H1 (cell line): ENCODE measurements around the gene P2RX6. TPM values are rescaled to one million over a fixed set of nuclear protein-coding genes. Genes with fewer than 3 reads are reported as not detected.

ENCODE experiments used
- CTCF ChIA-PET: fragments of 300-600 bp; sonication (Branson Sonifier 250); formaldehyde crosslinking; loops from one replicate; lab custom pipeline; 2021; ENCODE audit not compliant: partially characterized antibody; lab: Charles Lee
- POLR2A ChIA-PET: fragments of 300-600 bp; sonication (Branson Sonifier 250); formaldehyde crosslinking; loops from one replicate; lab custom pipeline; 2021; ENCODE audit warnings: inconsistent platforms; ENCODE audit not compliant: partially characterized antibody; lab: Charles Lee
- DNase-seq, 2 experiments: peaks; one replicate each; pipeline versions ENCODE4 v3.0.0 to v3.0.0-alpha.2; 2010 to 2022; ENCODE audit warnings: low spot score in 2 of 2, low read depth in 1 of 2, mixed read lengths in 1 of 2
- FAIRE-seq: peaks from 2 replicates; lab custom pipeline; 2011; peaks lifted over from hg19 to GRCh38; lab: Jason Lieb, UNC
- H2AFZ ChIP-seq: 2 replicates; pipeline ENCODE4 v1.8.1; 2012; ENCODE audit warnings: low read length, inconsistent platforms
- H2AK5ac ChIP-seq: 2 replicates; pipeline ENCODE4 v1.6.1; 2013; ENCODE audit warnings: low read depth, low read length
- H2BK120ac ChIP-seq: replicated peaks from 2 replicates; pipeline ENCODE3; 2013; ENCODE audit warnings: low read depth, low read length, inconsistent platforms
- H2BK12ac ChIP-seq: 2 replicates; pipeline ENCODE4 v1.6.1; 2013; ENCODE audit warnings: low read depth, low read length
- H2BK15ac ChIP-seq: 2 replicates; pipeline ENCODE4 v1.6.1; 2013; ENCODE audit warnings: low read length
- H2BK20ac ChIP-seq: 2 replicates; pipeline ENCODE4 v1.6.1; 2013; ENCODE audit warnings: low read length
- H2BK5ac ChIP-seq: 2 replicates; pipeline ENCODE4 v1.6.1; 2013; ENCODE audit warnings: low read depth, low read length
- H3K14ac ChIP-seq: 2 replicates; pipeline ENCODE4 v1.6.1; 2013; ENCODE audit warnings: inconsistent platforms; ENCODE audit not compliant: insufficient read length
- H3K18ac ChIP-seq: 2 replicates; pipeline ENCODE4 v1.6.1; 2013; ENCODE audit warnings: low read length; ENCODE audit errors: extremely low read depth
- H3K23ac ChIP-seq: 2 replicates; pipeline ENCODE4 v1.6.1; 2013; ENCODE audit warnings: inconsistent platforms; ENCODE audit not compliant: insufficient read length
- H3K23me2 ChIP-seq: 2 replicates; pipeline ENCODE4 v1.6.1; 2013; ENCODE audit warnings: low read depth, low read length
- H3K27ac ChIP-seq: 2 replicates; pipeline ENCODE4 v1.6.1; 2011; ENCODE audit warnings: low read depth, low read length, inconsistent platforms
- H3K27me3 ChIP-seq, 4 experiments: replicated peaks in 1 of 4; 1 replicate in 1 of 4; 2 replicates in 3 of 4; pipeline versions ENCODE4 v1.6.1 to v1.8.1; 2011 to 2013; ENCODE audit warnings: low read length in 3 of 4, mild to moderate bottlenecking in 3 of 4, inconsistent platforms in 2 of 4, mixed read lengths in 2 of 4, moderate library complexity in 1 of 4; ENCODE audit not compliant: control insufficient read depth in 3 of 4, insufficient read depth in 3 of 4; ENCODE audit errors: extremely low read depth in 1 of 4
- H3K36me3 ChIP-seq, 4 experiments: 2 replicates each; pipeline versions ENCODE4 v1.6.1 to v1.8.1; 2011 to 2013; ENCODE audit warnings: mild to moderate bottlenecking in 4 of 4, low read length in 3 of 4, moderate library complexity in 2 of 4, control low read depth in 1 of 4, inconsistent platforms in 1 of 4; ENCODE audit not compliant: insufficient read depth in 4 of 4, control insufficient read depth in 2 of 4
- H3K4ac ChIP-seq: replicated peaks from 2 replicates; pipeline ENCODE3; 2013; ENCODE audit warnings: low read length, low read depth, mixed read lengths, inconsistent platforms; ENCODE audit not compliant: insufficient read length
- H3K4me1 ChIP-seq, 4 experiments: replicated peaks in 1 of 4; 1 replicate in 1 of 4; 2 replicates in 3 of 4; pipeline versions ENCODE4 v1.6.1 to v1.8.1; 2011 to 2013; ENCODE audit warnings: low read length in 3 of 4, inconsistent platforms in 2 of 4, mixed read lengths in 1 of 4; ENCODE audit not compliant: insufficient read depth in 4 of 4, control insufficient read depth in 3 of 4
- H3K4me2 ChIP-seq, 2 experiments: 2 replicates each; pipeline versions ENCODE4 v1.6.1 to v1.8.1; 2011 to 2013; ENCODE audit warnings: low read depth in 2 of 2, low read length in 2 of 2, control low read depth in 1 of 2, inconsistent platforms in 1 of 2, mild to moderate bottlenecking in 1 of 2; ENCODE audit not compliant: insufficient read depth in 1 of 2
- H3K4me3 ChIP-seq, 4 experiments: fragments of 200-600, 300-600 bp in 1 of 4; sonication (generic), shearing (Covaris generic), sonication (Bioruptor Twin) in 1 of 4; 2 replicates each; pipeline versions ENCODE4 v1.5.1 to v1.8.1; 2011 to 2016; ENCODE audit warnings: low read length in 4 of 4, low read depth in 3 of 4, control low read depth in 2 of 4, inconsistent platforms in 2 of 4, mild to moderate bottlenecking in 2 of 4, mixed read lengths in 1 of 4, moderate library complexity in 1 of 4; ENCODE audit not compliant: insufficient read depth in 2 of 4; ENCODE audit errors: extremely low read depth in 1 of 4
- H3K56ac ChIP-seq: replicated peaks from 2 replicates; pipeline ENCODE3; 2013; ENCODE audit warnings: low read depth, mild to moderate bottlenecking, mixed read lengths, low read length, inconsistent platforms; ENCODE audit not compliant: insufficient read length
- H3K79me1 ChIP-seq: 2 replicates; pipeline ENCODE4 v1.6.1; 2013; ENCODE audit warnings: low read depth, low read length, control low read depth
- H3K79me2 ChIP-seq, 2 experiments: 2 replicates each; pipeline versions ENCODE4 v1.6.1 to v1.8.1; 2012 to 2013; ENCODE audit warnings: low read length in 2 of 2, mild to moderate bottlenecking in 2 of 2, inconsistent platforms in 1 of 2; ENCODE audit not compliant: insufficient read depth in 2 of 2, control insufficient read depth in 1 of 2
- H3K9ac ChIP-seq, 4 experiments: replicated peaks in 1 of 4; 1 replicate in 1 of 4; 2 replicates in 3 of 4; pipeline versions ENCODE4 v1.6.1 to v1.8.1; 2011 to 2013; ENCODE audit warnings: low read depth in 3 of 4, low read length in 3 of 4, control low read depth in 2 of 4, mild to moderate bottlenecking in 2 of 4, moderate library complexity in 2 of 4, inconsistent platforms in 1 of 4; ENCODE audit errors: extremely low read depth in 1 of 4
- H3K9me3 ChIP-seq, 2 experiments: 2 replicates each; pipeline versions ENCODE4 v1.6.1 to v1.8.1; 2012 to 2013; ENCODE audit warnings: mild to moderate bottlenecking in 2 of 2, moderate library complexity in 2 of 2, control low read depth in 1 of 2, inconsistent platforms in 1 of 2, low read depth in 1 of 2, low read length in 1 of 2, mixed read lengths in 1 of 2; ENCODE audit not compliant: insufficient read depth in 2 of 2
- H4K20me1 ChIP-seq, 2 experiments: replicated peaks in 1 of 2; 2 replicates each; pipeline versions ENCODE3 to v1.8.1; 2011 to 2013; ENCODE audit warnings: inconsistent platforms in 2 of 2, low read length in 2 of 2, mild to moderate bottlenecking in 1 of 2; ENCODE audit not compliant: insufficient read depth in 2 of 2, control insufficient read depth in 1 of 2
- H4K5ac ChIP-seq: 2 replicates; pipeline ENCODE4 v1.6.1; 2013; ENCODE audit warnings: low read length, low read depth, mixed read lengths, inconsistent platforms; ENCODE audit not compliant: insufficient read length
- H4K8ac ChIP-seq: 2 replicates; pipeline ENCODE4 v1.8.0; 2013; ENCODE audit warnings: mild to moderate bottlenecking, moderate library complexity, low read length, inconsistent platforms; ENCODE audit not compliant: insufficient read depth; ENCODE audit errors: extremely low read depth
- H4K91ac ChIP-seq: replicated peaks from 2 replicates; pipeline ENCODE3; 2013; ENCODE audit warnings: low read length, mixed read lengths, inconsistent platforms; ENCODE audit not compliant: insufficient read length
- TBP ChIP-seq: IDR thresholded peaks from 2 replicates; pipeline ENCODE4 v1.6.1; 2011; ENCODE audit warnings: low read depth, low read length, improper control_type of control experiment
- WGBS, 2 experiments: shearing (Covaris generic) in 1 of 2; methylation state at CpG; one replicate each; pipeline versions ENCODE4 v1.1.6 to v1.1.7; 2013 to 2015; ENCODE audit warnings: low lambda C conversion rate in 2 of 2, mixed read lengths in 2 of 2, inconsistent platforms in 1 of 2, low coverage in 1 of 2, missing lambda C conversion rate in 1 of 2; ENCODE audit not compliant: insufficient replicate concordance in 2 of 2, insufficient coverage in 1 of 2, insufficient read length in 1 of 2; ENCODE audit errors: extremely low coverage in 1 of 2, missing lambda C conversion rate in 1 of 2; 5-methylcytosine and 5-hydroxymethylcytosine counted together
- polyA plus RNA-seq, 7 experiments: library from polyadenylated mRNA; depleted of rRNA in 3 of 7; stranded (reverse) in 5 of 7; unstranded in 2 of 7; fragments of >200 nt in 5 of 7; fragments of 200-250 nt in 2 of 7; gene quantifications; 1 replicate in 5 of 7; 2 replicates in 1 of 7; 4 replicates in 1 of 7; pipeline versions ENCODE4 v1.2.1 to v1.2.3, GENCODE V29; 2011 to 2013; ENCODE audit warnings: missing spikeins in 2 of 7, mixed read lengths in 2 of 7
- total RNA-seq: library from RNA; stranded (reverse); fragmentation: NEBNext Ultra II Directional; extraction: Animal tissue kit (Norgen Biotek cat#: 25700); gene quantifications from 2 replicates; pipeline ENCODE4 v1.2.1, GENCODE V29; 2021

The P2RX6 gene
- total and polyA plus RNA-seq, 2 of the 8 experiments (the other 6 are each of a cell fraction or from before 2014, with no cell fraction given), result 0.09 TPM; not detected in 1

DNA sequence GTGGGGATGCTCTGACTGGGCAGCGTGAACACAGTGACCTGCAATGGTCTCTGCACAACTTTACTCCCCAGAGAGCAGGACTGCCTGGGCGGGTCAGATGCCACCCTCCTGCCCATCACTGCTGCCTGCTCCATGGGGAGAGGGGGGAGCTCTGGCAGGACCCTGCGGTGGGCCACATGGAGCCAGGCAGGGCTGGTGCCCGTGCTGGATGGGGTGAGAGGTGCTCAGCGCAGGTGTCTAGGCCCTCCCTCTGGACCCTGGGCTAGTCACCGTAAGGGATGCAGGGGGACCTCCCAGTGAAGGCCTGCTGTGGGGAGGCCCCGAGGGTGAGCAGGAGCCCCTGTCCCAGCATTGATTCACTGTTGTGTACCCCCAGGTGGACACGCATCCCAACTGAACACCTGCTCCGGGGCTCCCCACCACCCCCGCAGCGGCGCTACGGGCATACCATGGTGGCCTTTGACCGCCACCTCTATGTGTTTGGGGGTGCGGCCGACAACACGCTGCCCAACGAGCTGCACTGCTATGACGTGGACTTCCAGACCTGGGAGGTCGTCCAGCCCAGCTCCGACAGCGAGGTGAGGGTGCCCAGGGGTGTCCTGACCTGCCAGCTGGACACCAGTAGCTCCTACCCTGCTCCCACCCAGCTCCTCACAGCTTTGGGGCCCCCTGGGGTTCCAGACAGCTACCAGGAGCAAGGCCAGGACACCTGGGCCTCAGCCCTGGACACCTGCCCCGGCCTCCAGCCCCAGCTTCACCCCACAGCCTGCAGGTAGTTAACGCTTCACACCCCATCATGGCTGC lies 23.5 kb upstream of the P2RX6 start:
- POLR2A ChIA-PET, result interaction anchor here (1.4 to 3.5 kb wide), 4 partner anchors 8 to 18 kb away, joined by 5 to 17 read pairs (median 5); partner anchors contain the start of gene LZTR1
- FAIRE-seq, result no peak

More for the DNA sequence above, 23.5 kb upstream of the P2RX6 start:
- H3K79me1 ChIP-seq, result no peaks in the 10 kb centered on the region
- H3K9ac ChIP-seq, result no peak overlapping the region
- no peak overlapping the region for H3K14ac ChIP-seq
- H3K56ac ChIP-seq, result no peak overlapping the region
- no peak overlapping the region for H3K23ac ChIP-seq
- no peak overlapping the region for H4K8ac ChIP-seq
- H3K79me2 ChIP-seq, result no peaks in the 10 kb centered on the region
- no peak overlapping the region for H4K5ac ChIP-seq
- H4K20me1 ChIP-seq, result peaks cover 0 to 6% of the 10 kb centered on the region in 2 experiments
- TF ChIP-seq TBP, result no peak
- TF ChIP-seq, all 59 proteins: peak for 0
- no peak overlapping the region for H2AFZ ChIP-seq
- no peak overlapping the region for H2AK5ac ChIP-seq
- no peak overlapping the region for H2BK12ac ChIP-seq
- no peak overlapping the region for H2BK20ac ChIP-seq
- H4K91ac ChIP-seq, result no peak overlapping the region
- no peaks in the 10 kb centered on the region for H3K9me3 ChIP-seq
- no peak overlapping the region for H2BK120ac ChIP-seq
- 87% methylated on average over 20 of the region's 24 CpGs; no CpG with 5 or more reads in 1 of the 2 experiments for WGBS, 2 experiments
- H3K23me2 ChIP-seq, result no peaks in the 10 kb centered on the region; the same call in 1 of the 2 replicates
- no peak for DNase-seq
- H3K4me3 ChIP-seq, result no peak overlapping the region
- H3K4ac ChIP-seq, result no peak overlapping the region
- no peak overlapping the region for H2BK15ac ChIP-seq
- no peak overlapping the region for H2BK5ac ChIP-seq
- H3K4me2 ChIP-seq, result no peak overlapping the region
- H3K18ac ChIP-seq, result no peak overlapping the region
- no peaks in the 10 kb centered on the region for H3K27me3 ChIP-seq
- peaks cover 0 to 10% (median 3%) of the 10 kb centered on the region in 4 experiments; a peak in 4 of 8 replicates for H3K36me3 ChIP-seq
- CTCF ChIA-PET, result interaction anchor here (0.9 to 2.6 kb wide), 5 partner anchors 10 to 106 kb away, joined by 3 to 9 read pairs (median 4); no protein-coding TSS in a partner anchor
- H3K27ac ChIP-seq, result no peak overlapping the region
- no peaks in the 10 kb centered on the region; a peak in 1 of 7 replicates for H3K4me1 ChIP-seq
